Fibroblast of villous mesenchyme (primary cell): Measurements from ENCODE around the gene SLC26A5. TPM values are rescaled to one million over a fixed set of nuclear protein-coding genes. Genes with fewer than 3 reads are reported as not detected.

Source experiments
- DNase-seq: peaks from one replicate; pipeline ENCODE4 v3.0.0-alpha.2; 2010; ENCODE audit warnings: low read depth
- H3K4me3 ChIP-seq: 2 replicates; pipeline ENCODE4 v1.5.1; 2011; ENCODE audit warnings: low read depth, mild to moderate bottlenecking, low read length
- CTCF ChIP-seq: IDR thresholded peaks from 2 replicates; pipeline ENCODE4 v1.5.1; 2012; ENCODE audit warnings: low read depth, mild to moderate bottlenecking, low read length; ENCODE audit not compliant: insufficient read depth
- total RNA-seq: library from RNA; depleted of rRNA; stranded (reverse); fragments of >200 nt; gene quantifications from 2 replicates; pipeline ENCODE4 v1.2.3, GENCODE V29; 2012

Gene SLC26A5
- total RNA-seq, 1 donor = not detected

- no peak overlapping the region for H3K4me3 ChIP-seq
- no peak for TF ChIP-seq CTCF
- DNase-seq = peak; percentile 23
Measured at GRCh38 chr7:103346396-103346795, 99.6 kb downstream of the SLC26A5 start.

- TF ChIP-seq CTCF = no peak
- H3K4me3 ChIP-seq = peak within 1 kb of the TSS; percentile 86
- peak; percentile 96 for DNase-seq
Measured at GRCh38 chr7:103344453-103345149, 101.4 kb downstream of the SLC26A5 start, which contains the start of gene DNAJC2. Gene DNAJC2 (minus strand): TSS chr7:103344767. CDS start chr7:103344622, 145 bp downstream.

GRCh38 chr7:103343758-103344452, 102.1 kb downstream of the SLC26A5 start:
- no peak for TF ChIP-seq CTCF
- H3K4me3 ChIP-seq = peak overlapping the region; percentile 86
- DNase-seq = peak; percentile 60

- H3K4me3 ChIP-seq = peak overlapping the region; percentile 86
- DNase-seq = no peak
- no peak for TF ChIP-seq CTCF
Measured at GRCh38 chr7:103343332-103343731, 102.7 kb downstream of the SLC26A5 start.

- TF ChIP-seq CTCF = no peak
- H3K4me3 ChIP-seq = no peak overlapping the region
- peak; percentile 7 for DNase-seq
Measured at GRCh38 chr7:103341466-103341865, 104.5 kb downstream of the SLC26A5 start.

GRCh38 chr7:103338864-103339263, 107.1 kb downstream of the SLC26A5 start:
- H3K4me3 ChIP-seq = no peak overlapping the region
- TF ChIP-seq CTCF = no peak
- DNase-seq = no peak

- no peak overlapping the region for H3K4me3 ChIP-seq
- no peak for DNase-seq
- TF ChIP-seq CTCF = no peak
Measured at GRCh38 chr7:103336761-103337160, 109.2 kb downstream of the SLC26A5 start.
